Stimulated activated CD4-positive, alpha-beta T cell treated with anti-CD3 and anti-CD28 coated beads, Interleukin-4, amount 100 ng/mL, for 4 hours (primary cell): ENCODE measurements around the gene COL16A1.

Source experiments
- DNase-seq, 2 experiments: peaks; one replicate each; pipeline ENCODE4 v3.0.0-alpha.2; 2020

COL16A1 gene

GRCh38 chr1:31663622-31664452 lies 40.0 kb downstream of the COL16A1 start:
- DNase-seq: peak; percentile 40 to 59

GRCh38 chr1:31662463-31662862 lies 41.4 kb downstream of the COL16A1 start:
- no peak for DNase-seq

GRCh38 chr1:31661856-31662255 lies 42.0 kb downstream of the COL16A1 start:
- DNase-seq: no peak

DNA sequence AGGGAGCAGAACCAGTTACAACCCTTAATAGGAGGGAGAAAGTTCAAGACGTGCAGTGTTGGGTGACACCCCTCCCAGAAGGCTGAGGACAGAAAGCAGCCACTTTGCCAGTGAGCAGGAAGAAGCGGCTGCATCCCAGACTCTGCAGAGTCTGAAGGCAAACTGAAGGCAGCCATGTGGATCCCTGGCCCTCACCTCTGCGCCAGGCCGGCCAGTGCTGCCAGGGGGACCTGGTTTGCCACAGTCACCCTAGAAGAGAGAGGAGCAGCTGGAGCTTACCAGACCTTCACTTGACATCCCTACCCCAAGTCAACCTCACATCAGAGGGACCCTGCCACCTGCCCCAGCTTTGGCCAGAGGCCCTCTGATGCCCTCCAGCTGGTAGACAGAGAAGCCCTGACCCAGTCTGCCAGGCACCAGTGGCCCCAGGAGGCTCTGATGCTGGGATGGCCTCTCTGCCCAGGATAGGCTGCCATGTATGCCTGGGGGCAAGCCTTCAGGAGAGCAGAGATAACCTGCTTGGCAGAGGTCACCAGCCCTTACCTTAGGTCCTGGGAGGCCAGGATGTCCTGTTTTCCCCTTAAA lies 42.9 kb downstream of the COL16A1 start:
- DNase-seq: no peak

GRCh38 chr1:31659889-31660288 lies 43.9 kb downstream of the COL16A1 start:
- DNase-seq: no peak

DNA sequence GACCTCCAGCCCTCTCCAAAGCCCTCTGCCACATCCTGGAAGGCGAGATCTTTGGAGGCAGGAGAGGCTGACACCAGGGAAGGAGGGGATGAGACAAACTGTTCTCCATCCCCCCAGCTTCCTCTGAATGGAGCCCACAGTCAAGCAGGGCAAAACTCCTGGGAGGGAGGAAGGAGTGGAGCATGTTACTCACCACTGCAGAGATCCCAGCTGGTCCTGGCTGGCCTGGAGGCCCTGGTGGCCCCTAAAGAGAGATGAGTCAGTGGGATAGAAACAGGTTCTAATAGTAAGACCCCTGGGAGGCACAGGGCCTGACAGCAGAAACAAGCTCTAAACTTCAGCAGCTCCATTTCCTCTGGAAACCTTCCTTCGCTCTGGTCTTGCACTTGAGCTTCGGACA lies 45.1 kb downstream of the COL16A1 start:
- DNase-seq: no peak

GRCh38 chr1:31657972-31658510 lies 45.8 kb downstream of the COL16A1 start:
- DNase-seq: no peak

- DNase-seq: no peak
Measured at GRCh38 chr1:31657020-31657804, 46.6 kb downstream of the COL16A1 start.

GRCh38 chr1:31655756-31656155 lies 48.1 kb downstream of the COL16A1 start:
- no peak for DNase-seq

GRCh38 chr1:31655104-31655503 lies 48.7 kb downstream of the COL16A1 start:
- DNase-seq: no peak

DNA sequence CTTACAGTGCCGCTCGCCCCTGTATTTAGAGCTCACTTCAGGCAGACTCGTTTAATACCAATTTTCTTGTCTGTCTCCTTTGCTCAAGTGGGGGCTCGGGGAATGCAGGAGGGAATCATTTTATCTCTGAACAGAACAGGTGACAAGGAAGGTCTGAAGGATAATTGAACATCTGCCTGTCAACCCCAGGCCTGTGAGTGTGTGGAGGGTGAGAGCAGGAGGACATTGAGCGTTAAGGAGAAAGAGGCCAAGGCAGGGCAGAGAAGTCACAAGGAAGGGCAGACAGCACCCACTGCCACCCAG lies 49.4 kb downstream of the COL16A1 start:
- DNase-seq: no peak

- DNase-seq: no peak
Measured at GRCh38 chr1:31653717-31654473, 49.9 kb downstream of the COL16A1 start.

DNA sequence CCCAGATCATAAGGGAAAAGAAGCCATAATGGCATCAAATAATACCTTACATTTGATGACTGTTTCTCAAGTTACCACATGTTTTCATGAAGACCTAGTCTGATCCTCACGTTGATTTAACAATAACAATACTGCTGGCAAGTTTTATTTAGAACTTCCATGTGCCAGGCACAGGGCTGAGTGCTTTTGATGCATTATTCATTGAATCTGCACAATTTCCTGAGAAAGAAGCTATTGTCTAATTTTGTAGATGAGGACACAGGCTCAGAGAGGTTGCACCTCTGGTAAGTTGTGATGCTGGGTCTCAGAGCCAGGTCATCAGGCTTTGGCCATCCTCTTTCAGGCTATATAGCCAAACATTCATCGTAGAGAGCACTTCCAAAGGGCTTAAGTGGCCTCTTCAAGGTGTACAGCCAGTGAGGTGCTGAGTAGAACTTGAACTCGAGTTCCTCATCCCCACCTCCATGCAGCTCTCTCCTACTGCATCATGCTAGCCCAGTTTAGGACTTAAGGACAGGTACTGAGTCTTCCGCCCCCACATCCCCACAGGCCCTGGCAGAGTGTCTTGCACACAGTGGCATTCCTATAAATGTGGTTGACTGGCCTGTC lies 50.8 kb downstream of the COL16A1 start:
- no peak for DNase-seq

- no peak for DNase-seq
Measured at GRCh38 chr1:31651766-31652165, 52.1 kb downstream of the COL16A1 start.

DNA sequence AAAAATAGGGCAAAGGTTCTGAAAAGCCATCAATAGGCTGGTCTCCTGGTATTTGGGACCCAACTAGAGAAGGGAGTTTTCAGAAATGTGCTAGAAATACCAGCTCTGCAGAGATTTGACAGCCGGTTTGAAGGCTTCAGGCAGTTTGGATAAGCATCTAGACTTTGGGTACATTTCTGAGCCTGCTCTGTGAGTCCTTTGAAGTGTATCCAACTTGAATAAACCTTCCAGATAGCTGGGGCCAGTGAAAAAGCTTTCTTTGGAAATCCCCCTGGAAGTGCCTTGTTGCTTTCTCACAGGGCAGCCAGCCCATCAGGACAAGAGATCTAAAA lies 52.8 kb downstream of the COL16A1 start:
- DNase-seq: no peak

GRCh38 chr1:31650161-31651088 lies 53.4 kb downstream of the COL16A1 start:
- no peak for DNase-seq

DNA sequence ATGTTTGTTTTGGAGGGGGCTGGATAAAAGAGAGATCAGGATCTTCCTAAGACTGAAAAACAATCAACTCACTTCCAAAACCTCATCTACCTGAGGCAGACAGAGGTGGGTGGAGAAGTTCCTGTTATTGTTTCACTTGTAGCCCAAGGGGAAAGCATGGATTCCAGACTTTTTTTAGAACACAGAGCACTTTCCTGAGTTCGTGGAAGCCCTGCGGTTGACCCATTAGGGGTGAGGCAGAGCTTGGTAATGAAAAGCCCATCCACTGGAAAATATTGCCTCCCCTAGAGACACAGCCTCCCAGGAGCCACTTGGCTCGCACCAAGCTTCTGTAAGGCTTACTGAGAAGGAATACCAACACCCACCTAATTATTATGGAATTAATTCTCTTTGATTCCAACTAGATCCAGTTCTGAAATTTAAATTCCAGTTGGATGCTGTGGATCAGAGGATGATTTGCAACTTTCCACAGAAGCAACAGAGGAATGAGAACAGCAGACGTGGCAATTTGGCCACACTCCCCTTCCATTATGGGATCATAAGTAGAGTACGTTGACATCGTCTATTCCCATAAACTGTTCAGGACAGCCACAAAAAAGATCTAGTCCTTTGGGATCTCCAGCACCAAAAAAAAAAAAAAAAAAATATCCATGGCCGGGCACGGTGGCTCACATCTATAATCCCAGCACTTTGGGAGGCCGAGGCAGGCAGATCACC lies 55.0 kb downstream of the COL16A1 start:
- no peak for DNase-seq

DNA sequence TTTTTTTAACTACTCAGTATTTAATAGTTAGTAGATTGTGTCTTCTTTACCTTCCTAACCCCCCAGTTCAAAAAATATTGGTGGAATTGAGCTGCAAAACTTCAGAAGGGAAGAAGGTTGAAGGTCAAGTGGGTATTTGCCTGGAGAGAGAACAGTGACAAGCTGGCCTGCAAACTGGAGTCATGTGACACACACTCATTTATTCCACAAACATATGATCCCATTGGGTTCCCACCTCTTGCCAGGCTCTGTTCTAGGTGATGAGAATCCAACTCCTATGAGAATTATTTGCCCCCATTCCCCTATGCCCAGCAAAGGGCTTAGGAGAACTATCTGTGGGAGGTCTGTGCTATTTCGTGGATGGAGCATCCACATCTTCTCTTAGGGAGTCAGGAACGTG lies 55.6 kb downstream of the COL16A1 start:
- no peak for DNase-seq

- DNase-seq: no peak
Measured at GRCh38 chr1:31647106-31647505, 56.7 kb downstream of the COL16A1 start.

- no peak for DNase-seq
Measured at GRCh38 chr1:31646259-31646960, 57.4 kb downstream of the COL16A1 start.
